K562 (cell line): Measurements from ENCODE around the gene CPT1C. TPM values are rescaled to one million over a fixed set of nuclear protein-coding genes. Genes with fewer than 3 reads are reported as not detected.

ENCODE experiments used
- ATAC-seq: fragments of 200-7000 bp; cut with Tn5 transposase; 3 replicates; pipeline ENCODE4 v1.9.1; 2020; ENCODE audit warnings: moderate library complexity
- BruUV-seq: library from RNA; stranded (reverse); fragments of 400-500 nt; replicated peaks from 2 replicates; lab custom pipeline; 2021; lab: Mats Ljungman, UMichigan
- CTCF ChIA-PET: fragments of 300-600 bp; formaldehyde crosslinking; extraction: SDS; loops from one replicate; lab custom pipeline; 2021; ENCODE audit warnings: low intra/inter-chr PET ratio; lab: Yijun Ruan, JAX
- POLR2A ChIA-PET: fragments of 300-600, 350-650 bp; sonication (Branson Sonifier 250); formaldehyde crosslinking; extraction: SDS; loops from one replicate; lab custom pipeline; 2021; ENCODE audit warnings: antibody characterized with exemption, inconsistent platforms; lab: Yijun Ruan, JAX
- DNase-seq, 4 experiments: peaks; one replicate each; pipeline versions ENCODE4 v3.0.0 to v3.0.0-alpha.2; 2011 to 2018; ENCODE audit warnings: low spot score in 3 of 4, mixed read lengths in 3 of 4; ENCODE audit errors: extremely low read depth in 1 of 4
- FAIRE-seq: peaks from 2 replicates; lab custom pipeline; 2011; peaks lifted over from hg19 to GRCh38; lab: Jason Lieb, UNC
- H2AFZ ChIP-seq: 2 replicates; pipeline ENCODE4 v1.6.0; 2011; ENCODE audit warnings: low read depth, low read length, control low read depth, inconsistent platforms
- H3K27ac ChIP-seq: fragments of 200-600 bp; 3 replicates; pipeline ENCODE4 v1.8.0; 2011; ENCODE audit warnings: low read depth, mild to moderate bottlenecking, control low read depth, inconsistent platforms, low read length, moderate library complexity, mixed read lengths; ENCODE audit errors: extremely low read depth
- H3K27me3 ChIP-seq, 2 experiments: fragments of 300-600 bp in 1 of 2; 2 replicates in 1 of 2; 3 replicates in 1 of 2; pipeline versions ENCODE4 v1.6.0 to v1.8.0; 2011; ENCODE audit warnings: inconsistent platforms in 2 of 2, low read length in 2 of 2, mild to moderate bottlenecking in 1 of 2, mixed read lengths in 1 of 2, moderate library complexity in 1 of 2; ENCODE audit not compliant: control insufficient read depth in 2 of 2, insufficient read depth in 2 of 2
- H3K36me3 ChIP-seq: fragments of 300-600 bp; 3 replicates; pipeline ENCODE4 v1.8.0; 2011; ENCODE audit warnings: mild to moderate bottlenecking, low read length, inconsistent platforms; ENCODE audit not compliant: control insufficient read depth, insufficient read depth
- H3K4me1 ChIP-seq, 2 experiments: fragments of 200-600 bp in 1 of 2; replicated peaks in 1 of 2; 2 replicates in 1 of 2; 3 replicates in 1 of 2; pipeline versions ENCODE4 v1.5.1 to v1.8.0; 2011; ENCODE audit warnings: inconsistent platforms in 2 of 2, low read length in 2 of 2, mild to moderate bottlenecking in 1 of 2, mixed read lengths in 1 of 2, moderate library complexity in 1 of 2; ENCODE audit not compliant: control insufficient read depth in 2 of 2, insufficient read depth in 2 of 2
- H3K4me2 ChIP-seq: 2 replicates; pipeline ENCODE4 v1.6.1; 2011; ENCODE audit warnings: low read length, control low read depth, inconsistent platforms, mixed read lengths; ENCODE audit not compliant: insufficient read depth
- H3K4me3 ChIP-seq: fragments of 200-600 bp; sonication (generic), shearing (Covaris generic); 2 replicates; pipeline ENCODE4 v1.5.1; 2016; ENCODE audit warnings: control low read depth, inconsistent platforms
- H3K79me2 ChIP-seq: fragments of 200-600 bp; 3 replicates; pipeline ENCODE4 v1.8.0; 2011; ENCODE audit warnings: low read length, inconsistent platforms; ENCODE audit not compliant: control insufficient read depth, insufficient read depth
- H3K9ac ChIP-seq, 2 experiments: 2 replicates each; pipeline versions ENCODE4 v1.6.0 to v1.6.1; 2011; ENCODE audit warnings: low read depth in 2 of 2, low read length in 2 of 2, control low read depth in 1 of 2, inconsistent platforms in 1 of 2, mild to moderate bottlenecking in 1 of 2, mixed read lengths in 1 of 2; ENCODE audit not compliant: insufficient read depth in 1 of 2
- H3K9me1 ChIP-seq: one replicate; pipeline ENCODE4 v1.6.0; 2011; ENCODE audit warnings: inconsistent platforms, mild to moderate bottlenecking, low read length, moderate library complexity; ENCODE audit not compliant: control insufficient read depth, insufficient read depth
- H3K9me3 ChIP-seq: replicated peaks from 2 replicates; pipeline ENCODE4 v1.5.1; 2011; ENCODE audit warnings: low read depth, low read length, inconsistent platforms; ENCODE audit not compliant: control insufficient read depth, insufficient read depth
- H4K20me1 ChIP-seq: replicated peaks from 2 replicates; pipeline ENCODE4 v1.6.1; 2011; ENCODE audit warnings: low read length, inconsistent platforms, mixed read lengths; ENCODE audit not compliant: control insufficient read depth, insufficient read depth
- CREB3L1 ChIP-seq: fragments of 450-650 bp; IDR thresholded peaks from 2 replicates; pipeline ENCODE4 v1.6.1; 2014; ENCODE audit warnings: low read depth, mild to moderate bottlenecking, moderate library complexity, borderline replicate concordance
- FOXK1 ChIP-seq: sonication (generic); formaldehyde crosslinking; IDR thresholded peaks from 2 replicates; pipeline ENCODE4 v1.8.0; 2022; ENCODE audit warnings: missing genetic modification reagents, mild to moderate bottlenecking, borderline replicate concordance
- RAD21 ChIP-seq, 2 experiments: fragments of 250-450 bp in 1 of 2; fragments of 450-650 bp in 1 of 2; sonication (Bioruptor Pico) in 1 of 2; formaldehyde crosslinking in 1 of 2; IDR thresholded peaks in 1 of 2; conservative IDR thresholded peaks in 1 of 2; 2 replicates each; pipeline versions ENCODE4 v1.4.0 to v1.8.0; 2020 to 2022; ENCODE audit warnings: mild to moderate bottlenecking in 2 of 2, moderate library complexity in 1 of 2
- RNF2 ChIP-seq: sonication (generic); IDR thresholded peaks from 2 replicates; pipeline ENCODE4 v1.6.1; 2016
- SRF ChIP-seq, 2 experiments: fragments of 250-450, 450-650 bp in 1 of 2; sonication (Bioruptor Pico) in 1 of 2; sonication (generic) in 1 of 2; formaldehyde crosslinking; IDR thresholded peaks; 2 replicates each; pipeline versions ENCODE4 v1.5.0 to v1.5.1; 2020 to 2022; ENCODE audit warnings: mild to moderate bottlenecking in 1 of 2, missing genetic modification reagents in 1 of 2
- VEZF1 ChIP-seq: fragments of 200-800 bp; sonication (Bioruptor generic); IDR thresholded peaks from 2 replicates; pipeline ENCODE4 v1.6.1; 2017; ENCODE audit warnings: missing genetic modification characterization, missing compliant biosample characterization
- ZNF124 ChIP-seq: sonication (generic); formaldehyde crosslinking; IDR thresholded peaks from 2 replicates; pipeline ENCODE4 v1.8.1; 2022; ENCODE audit warnings: missing genetic modification reagents
- ZNF165 ChIP-seq: fragments of 250-450 bp; sonication (Bioruptor Pico); IDR thresholded peaks from 2 replicates; pipeline ENCODE4 v1.4.0; 2020; ENCODE audit warnings: borderline replicate concordance
- WGBS: fragments of 100-300 bp; shearing (Covaris generic); methylation state at CpG from one replicate; pipeline ENCODE4 v1.1.6; 2016; ENCODE audit warnings: low coverage, mixed read lengths; ENCODE audit not compliant: insufficient coverage; ENCODE audit errors: missing lambda C conversion rate; 5-methylcytosine and 5-hydroxymethylcytosine counted together
- in situ Hi-C: fragments of 300-500 bp; cut with MboI; formaldehyde crosslinking; loops from 4 replicates; pipeline ENCODE4 v1.15.0; 2018; ENCODE audit warnings: inconsistent platforms, mixed read lengths
- intact Hi-C: fragments of 100-400 bp; cut with micrococcal nuclease; formaldehyde crosslinking; loops from 2 replicates; pipeline ENCODE4 v1.14.2; 2022
- polyA plus RNA-seq, 8 experiments: library from polyadenylated mRNA; depleted of rRNA in 4 of 8; stranded (reverse) in 5 of 8; unstranded in 3 of 8; fragments of >200 nt; fragmentation: Nextera tagmentation in 2 of 8; fragmentation: Illumina TruSeq in 1 of 8; extraction: Ambion mirVana in 2 of 8; extraction: Trizol in 1 of 8; gene quantifications; 2 replicates each; pipeline versions ENCODE4 v1.2.1 to v1.2.3, GENCODE V29; 2011 to 2014; ENCODE audit warnings: inconsistent platforms in 1 of 8, missing spikeins in 1 of 8
- total RNA-seq, 7 experiments: library from RNA; depleted of rRNA in 6 of 7; stranded (reverse); fragments of >200 nt in 6 of 7; fragmentation: Illumina TruSeq in 2 of 7; extraction: Trizol in 2 of 7; gene quantifications; 2 replicates each; pipeline versions ENCODE4 v1.2.1 to v1.2.3, GENCODE V29; 2011 to 2021; ENCODE audit warnings: low replicate concordance in 1 of 7
- TF ChIP-seq, protein P1 (sequence below): fragments of 450-650 bp; IDR thresholded peaks from 2 replicates; pipeline ENCODE4 v1.6.1; 2017; ENCODE audit warnings: antibody characterized with exemption, mild to moderate bottlenecking
- TF ChIP-seq, protein P2 (sequence below), 3 experiments: IDR thresholded peaks in 2 of 3; conservative IDR thresholded peaks in 1 of 3; 2 replicates each; pipeline ENCODE4 v1.5.1; 2011 to 2012; ENCODE audit warnings: low read length in 3 of 3, mild to moderate bottlenecking in 3 of 3, control low read depth in 2 of 3, improper control_type of control experiment in 1 of 3, inconsistent platforms in 1 of 3, low read depth in 1 of 3, mixed read lengths in 1 of 3, moderate library complexity in 1 of 3; ENCODE audit not compliant: insufficient read depth in 2 of 3

CPT1C gene
- total and polyA plus RNA-seq, 9 of the 15 experiments (the other 6 are each of a cell fraction or from before 2014, with no cell fraction given): 1.9 to 12.3 (median 3.0) TPM

GRCh38 chr19:49746206-49746958 is 55.5 kb downstream of the CPT1C start:
- peak overlapping the region; percentile 76 for H3K27ac ChIP-seq
- peak; percentile 98 for ATAC-seq
- no peaks in the 10 kb centered on the region for H3K9me1 ChIP-seq
- no peaks in the 10 kb centered on the region for H4K20me1 ChIP-seq
- ChIA-PET POLR2A (interaction anchor here (0.6 to 2.0 kb wide), 10 partner anchors 10 to 1127 kb away, joined by 3 to 8 read pairs (median 3); partner anchors contain the start of genes ATF5, NUP62, RPL18 and SPHK2), CTCF (no interaction called here)
- H3K4me2 ChIP-seq: peak overlapping the region; percentile 74
- H3K9me3 ChIP-seq: peaks cover 8% of the 10 kb centered on the region
- peak overlapping the region; percentile 35 for H3K4me3 ChIP-seq
- in situ Hi-C loops (no loop called here), intact Hi-C loops (loop anchor here (2.0 kb wide), 1 partner anchor 30 kb away; no protein-coding TSS in a partner anchor)
- WGBS: 19% methylated on average over 32 of the region's 52 CpGs
- BruUV-seq: TSS peak; percentile 78
- peak; percentile 98 to 100 (median 100) for DNase-seq
- H3K9ac ChIP-seq: peak overlapping the region; percentile 58 to 81
- FAIRE-seq: peak; percentile 100
- peaks cover 11 to 31% of the 10 kb centered on the region in 2 experiments for H3K4me1 ChIP-seq
- H3K36me3 ChIP-seq: no peaks in the 10 kb centered on the region
- H2AFZ ChIP-seq: peak overlapping the region; percentile 95
- H3K27me3 ChIP-seq: no peaks in the 10 kb centered on the region
- peaks cover 4% of the 10 kb centered on the region; the same call in 1 of the 3 replicates for H3K79me2 ChIP-seq
- TF ChIP-seq, protein P1, sequence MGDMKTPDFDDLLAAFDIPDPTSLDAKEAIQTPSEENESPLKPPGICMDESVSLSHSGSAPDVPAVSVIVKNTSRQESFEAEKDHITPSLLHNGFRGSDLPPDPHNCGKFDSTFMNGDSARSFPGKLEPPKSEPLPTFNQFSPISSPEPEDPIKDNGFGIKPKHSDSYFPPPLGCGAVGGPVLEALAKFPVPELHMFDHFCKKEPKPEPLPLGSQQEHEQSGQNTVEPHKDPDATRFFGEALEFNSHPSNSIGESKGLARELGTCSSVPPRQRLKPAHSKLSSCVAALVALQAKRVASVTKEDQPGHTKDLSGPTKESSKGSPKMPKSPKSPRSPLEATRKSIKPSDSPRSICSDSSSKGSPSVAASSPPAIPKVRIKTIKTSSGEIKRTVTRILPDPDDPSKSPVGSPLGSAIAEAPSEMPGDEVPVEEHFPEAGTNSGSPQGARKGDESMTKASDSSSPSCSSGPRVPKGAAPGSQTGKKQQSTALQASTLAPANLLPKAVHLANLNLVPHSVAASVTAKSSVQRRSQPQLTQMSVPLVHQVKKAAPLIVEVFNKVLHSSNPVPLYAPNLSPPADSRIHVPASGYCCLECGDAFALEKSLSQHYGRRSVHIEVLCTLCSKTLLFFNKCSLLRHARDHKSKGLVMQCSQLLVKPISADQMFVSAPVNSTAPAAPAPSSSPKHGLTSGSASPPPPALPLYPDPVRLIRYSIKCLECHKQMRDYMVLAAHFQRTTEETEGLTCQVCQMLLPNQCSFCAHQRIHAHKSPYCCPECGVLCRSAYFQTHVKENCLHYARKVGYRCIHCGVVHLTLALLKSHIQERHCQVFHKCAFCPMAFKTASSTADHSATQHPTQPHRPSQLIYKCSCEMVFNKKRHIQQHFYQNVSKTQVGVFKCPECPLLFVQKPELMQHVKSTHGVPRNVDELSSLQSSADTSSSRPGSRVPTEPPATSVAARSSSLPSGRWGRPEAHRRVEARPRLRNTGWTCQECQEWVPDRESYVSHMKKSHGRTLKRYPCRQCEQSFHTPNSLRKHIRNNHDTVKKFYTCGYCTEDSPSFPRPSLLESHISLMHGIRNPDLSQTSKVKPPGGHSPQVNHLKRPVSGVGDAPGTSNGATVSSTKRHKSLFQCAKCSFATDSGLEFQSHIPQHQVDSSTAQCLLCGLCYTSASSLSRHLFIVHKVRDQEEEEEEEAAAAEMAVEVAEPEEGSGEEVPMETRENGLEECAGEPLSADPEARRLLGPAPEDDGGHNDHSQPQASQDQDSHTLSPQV: peak; percentile 69
- no peak for TF ChIP-seq ZNF124 (CRISPR knock-in tag)
- TF ChIP-seq CREB3L1: peak; percentile 74; the same call in 1 of the 2 replicates
- 0 out of 2 replicates have a peak, but pooled peaks have one; percentile 35 for TF ChIP-seq RNF2
- no peak for TF ChIP-seq FOXK1 (CRISPR knock-in tag)
- TF ChIP-seq RAD21 (CRISPR knock-in tag; conservative IDR thresholded peaks at IDR 0.05 in 1 of 2, IDR thresholded peaks at IDR 0.05 in 1 of 2): peak in 1 of 2 experiments; percentile 29; a peak in 2 of 4 replicates
- no peak for TF ChIP-seq ZNF165 (CRISPR knock-in tag)
- TF ChIP-seq, protein P2, sequence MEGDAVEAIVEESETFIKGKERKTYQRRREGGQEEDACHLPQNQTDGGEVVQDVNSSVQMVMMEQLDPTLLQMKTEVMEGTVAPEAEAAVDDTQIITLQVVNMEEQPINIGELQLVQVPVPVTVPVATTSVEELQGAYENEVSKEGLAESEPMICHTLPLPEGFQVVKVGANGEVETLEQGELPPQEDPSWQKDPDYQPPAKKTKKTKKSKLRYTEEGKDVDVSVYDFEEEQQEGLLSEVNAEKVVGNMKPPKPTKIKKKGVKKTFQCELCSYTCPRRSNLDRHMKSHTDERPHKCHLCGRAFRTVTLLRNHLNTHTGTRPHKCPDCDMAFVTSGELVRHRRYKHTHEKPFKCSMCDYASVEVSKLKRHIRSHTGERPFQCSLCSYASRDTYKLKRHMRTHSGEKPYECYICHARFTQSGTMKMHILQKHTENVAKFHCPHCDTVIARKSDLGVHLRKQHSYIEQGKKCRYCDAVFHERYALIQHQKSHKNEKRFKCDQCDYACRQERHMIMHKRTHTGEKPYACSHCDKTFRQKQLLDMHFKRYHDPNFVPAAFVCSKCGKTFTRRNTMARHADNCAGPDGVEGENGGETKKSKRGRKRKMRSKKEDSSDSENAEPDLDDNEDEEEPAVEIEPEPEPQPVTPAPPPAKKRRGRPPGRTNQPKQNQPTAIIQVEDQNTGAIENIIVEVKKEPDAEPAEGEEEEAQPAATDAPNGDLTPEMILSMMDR (IDR thresholded peaks at IDR 0.05 in 2 of 3, conservative IDR thresholded peaks at IDR 0.05 in 1 of 3; ENCODE audit: insufficient read depth in 2 of 3, low read depth in 1 of 3, low read length in 3 of 3): peak; percentile 28 to 58 (median 39); a peak in 4 of 6 replicates
- TF ChIP-seq VEZF1 (CRISPR knock-in tag): 0 out of 2 replicates have a peak, but pooled peaks have one; percentile 16
- peak in 1 of 2 experiments; percentile 84; a peak in 2 of 4 replicates for TF ChIP-seq SRF (CRISPR knock-in tag; IDR thresholded peaks at IDR 0.05)
